ENCODE results near the gene RIPPLY2.
"Not testable (repeated sequence)": the region's sequence is repeated elsewhere in the genome, so short reads cannot be mapped to it uniquely, and the experiment has no call there.

Gene RIPPLY2

GRCh38 chr6:83879746-83880145 is 26.6 kb downstream of the RIPPLY2 start:
- Histone ChIP-seq H3K4me3 (ENCODE audit: low read depth in 1 of 2, low read length in 2 of 2) (no peak overlapping the region), H3K4me1 (ENCODE audit: control insufficient read depth in 1 of 2, insufficient read depth in 2 of 2, low read length in 2 of 2) (no peaks in the 10 kb centered on the region), H3K27me3 (ENCODE audit: low read depth, low read length) (no peaks in the 10 kb centered on the region), H3K27ac (ENCODE audit: low read length) (no peak overlapping the region), H3K36me3 (ENCODE audit: control insufficient read depth in 1 of 2, insufficient read depth in 2 of 2, low read length in 2 of 2) (no peaks in the 10 kb centered on the region), H3K9me3 (ENCODE audit: control insufficient read depth in 1 of 2, low read length in 2 of 2) (no peaks in the 10 kb centered on the region)

GRCh38 chr6:83883240-83883639 is 30.1 kb downstream of the RIPPLY2 start:
- Histone ChIP-seq H3K4me3 (ENCODE audit: low read depth in 1 of 2, low read length in 2 of 2) (no peak overlapping the region), H3K36me3 (ENCODE audit: control insufficient read depth in 1 of 2, insufficient read depth in 2 of 2, low read length in 2 of 2) (no peaks in the 10 kb centered on the region), H3K4me1 (ENCODE audit: control insufficient read depth in 1 of 2, insufficient read depth in 2 of 2, low read length in 2 of 2) (no peaks in the 10 kb centered on the region), H3K9me3 (ENCODE audit: control insufficient read depth in 1 of 2, low read length in 2 of 2) (no peaks in the 10 kb centered on the region), H3K27me3 (ENCODE audit: low read depth, low read length) (no peaks in the 10 kb centered on the region), H3K27ac (ENCODE audit: low read length) (no peak overlapping the region)

- no peak overlapping the region for H3K4me3 ChIP-seq (ENCODE audit: low read depth in 1 of 2, low read length in 2 of 2)
- H3K27me3 ChIP-seq (ENCODE audit: low read depth, low read length) = no peaks in the 10 kb centered on the region
- H3K9me3 ChIP-seq (ENCODE audit: control insufficient read depth in 1 of 2, low read length in 2 of 2) = no peaks in the 10 kb centered on the region
- no peak overlapping the region for H3K27ac ChIP-seq (ENCODE audit: low read length)
- no peaks in the 10 kb centered on the region for H3K4me1 ChIP-seq (ENCODE audit: control insufficient read depth in 1 of 2, insufficient read depth in 2 of 2, low read length in 2 of 2)
- no peaks in the 10 kb centered on the region for H3K36me3 ChIP-seq (ENCODE audit: control insufficient read depth in 1 of 2, insufficient read depth in 2 of 2, low read length in 2 of 2)
Measured at GRCh38 chr6:83884523-83884922, 31.4 kb downstream of the RIPPLY2 start.

- Histone ChIP-seq H3K27me3 (ENCODE audit: low read depth, low read length) (no peaks in the 10 kb centered on the region), H3K4me3 (ENCODE audit: low read depth in 1 of 2, low read length in 2 of 2) (no peak overlapping the region), H3K9me3 (ENCODE audit: control insufficient read depth in 1 of 2, low read length in 2 of 2) (no peaks in the 10 kb centered on the region), H3K27ac (ENCODE audit: low read length) (no peak overlapping the region), H3K36me3 (ENCODE audit: control insufficient read depth in 1 of 2, insufficient read depth in 2 of 2, low read length in 2 of 2) (no peaks in the 10 kb centered on the region), H3K4me1 (ENCODE audit: control insufficient read depth in 1 of 2, insufficient read depth in 2 of 2, low read length in 2 of 2) (no peaks in the 10 kb centered on the region)
Measured at GRCh38 chr6:83885984-83886383, 32.8 kb downstream of the RIPPLY2 start.

GRCh38 chr6:83889621-83890020 is 36.5 kb downstream of the RIPPLY2 start:
- H3K4me1 ChIP-seq (ENCODE audit: control insufficient read depth in 1 of 2, insufficient read depth in 2 of 2, low read length in 2 of 2) = peaks cover 0 to 12% of the 10 kb centered on the region in 2 donors
- H3K9me3 ChIP-seq (ENCODE audit: control insufficient read depth in 1 of 2, low read length in 2 of 2) = no peaks in the 10 kb centered on the region
- H3K36me3 ChIP-seq (ENCODE audit: control insufficient read depth in 1 of 2, insufficient read depth in 2 of 2, low read length in 2 of 2) = no peaks in the 10 kb centered on the region
- H3K27me3 ChIP-seq (ENCODE audit: low read depth, low read length) = no peaks in the 10 kb centered on the region
- H3K27ac ChIP-seq (ENCODE audit: low read length) = no peak overlapping the region
- no peak overlapping the region for H3K4me3 ChIP-seq (ENCODE audit: low read depth in 1 of 2, low read length in 2 of 2)

- Histone ChIP-seq H3K36me3 (ENCODE audit: control insufficient read depth in 1 of 2, insufficient read depth in 2 of 2, low read length in 2 of 2) (no peaks in the 10 kb centered on the region), H3K4me1 (ENCODE audit: control insufficient read depth in 1 of 2, insufficient read depth in 2 of 2, low read length in 2 of 2) (peaks cover 0 to 12% of the 10 kb centered on the region in 2 donors), H3K27ac (ENCODE audit: low read length) (no peak overlapping the region), H3K27me3 (ENCODE audit: low read depth, low read length) (no peaks in the 10 kb centered on the region), H3K9me3 (ENCODE audit: control insufficient read depth in 1 of 2, low read length in 2 of 2) (no peaks in the 10 kb centered on the region), H3K4me3 (ENCODE audit: low read depth in 1 of 2, low read length in 2 of 2) (no peak overlapping the region)
Measured at GRCh38 chr6:83890520-83890919, 37.4 kb downstream of the RIPPLY2 start.

GRCh38 chr6:83891586-83891985 is 38.4 kb downstream of the RIPPLY2 start:
- no peaks in the 10 kb centered on the region for H3K9me3 ChIP-seq (ENCODE audit: control insufficient read depth in 1 of 2, low read length in 2 of 2)
- H3K27ac ChIP-seq (ENCODE audit: low read length) = no peak overlapping the region
- no peak overlapping the region for H3K4me3 ChIP-seq (ENCODE audit: low read depth in 1 of 2, low read length in 2 of 2)
- H3K27me3 ChIP-seq (ENCODE audit: low read depth, low read length) = no peaks in the 10 kb centered on the region
- peaks cover 0 to 12% of the 10 kb centered on the region in 2 donors for H3K4me1 ChIP-seq (ENCODE audit: control insufficient read depth in 1 of 2, insufficient read depth in 2 of 2, low read length in 2 of 2)
- H3K36me3 ChIP-seq (ENCODE audit: control insufficient read depth in 1 of 2, insufficient read depth in 2 of 2, low read length in 2 of 2) = no peaks in the 10 kb centered on the region

GRCh38 chr6:83893024-83893423 is 39.9 kb downstream of the RIPPLY2 start:
- Histone ChIP-seq H3K27me3 (ENCODE audit: low read depth, low read length) (no peaks in the 10 kb centered on the region), H3K36me3 (ENCODE audit: control insufficient read depth in 1 of 2, insufficient read depth in 2 of 2, low read length in 2 of 2) (no peaks in the 10 kb centered on the region), H3K4me3 (ENCODE audit: low read depth in 1 of 2, low read length in 2 of 2) (no peak overlapping the region), H3K27ac (ENCODE audit: low read length) (no peak overlapping the region), H3K9me3 (ENCODE audit: control insufficient read depth in 1 of 2, low read length in 2 of 2) (no peaks in the 10 kb centered on the region), H3K4me1 (ENCODE audit: control insufficient read depth in 1 of 2, insufficient read depth in 2 of 2, low read length in 2 of 2) (peaks cover 0 to 12% of the 10 kb centered on the region in 2 donors)

- H3K4me1 ChIP-seq (ENCODE audit: control insufficient read depth in 1 of 2, insufficient read depth in 2 of 2, low read length in 2 of 2) = peaks cover 0 to 12% of the 10 kb centered on the region in 2 donors
- H3K36me3 ChIP-seq (ENCODE audit: control insufficient read depth in 1 of 2, insufficient read depth in 2 of 2, low read length in 2 of 2); H3K9me3 ChIP-seq (ENCODE audit: control insufficient read depth in 1 of 2, low read length in 2 of 2); H3K4me3 ChIP-seq (ENCODE audit: low read depth in 1 of 2, low read length in 2 of 2); H3K27ac ChIP-seq (ENCODE audit: low read length); H3K27me3 ChIP-seq (ENCODE audit: low read depth, low read length): not testable (repeated sequence)
Measured at GRCh38 chr6:83897094-83897493, 43.9 kb downstream of the RIPPLY2 start.

- Histone ChIP-seq H3K9me3 (ENCODE audit: control insufficient read depth in 1 of 2, low read length in 2 of 2) (peaks cover 0 to 9% of the 10 kb centered on the region in 2 donors), H3K36me3 (ENCODE audit: control insufficient read depth in 1 of 2, insufficient read depth in 2 of 2, low read length in 2 of 2) (no peaks in the 10 kb centered on the region), H3K4me3 (ENCODE audit: low read depth in 1 of 2, low read length in 2 of 2) (no peak overlapping the region), H3K4me1 (ENCODE audit: control insufficient read depth in 1 of 2, insufficient read depth in 2 of 2, low read length in 2 of 2) (no peaks in the 10 kb centered on the region), H3K27ac (ENCODE audit: low read length) (no peak overlapping the region), H3K27me3 (ENCODE audit: low read depth, low read length) (no peaks in the 10 kb centered on the region)
Measured at GRCh38 chr6:83901624-83902023, 48.5 kb downstream of the RIPPLY2 start.

GRCh38 chr6:83904395-83904794 is 51.2 kb downstream of the RIPPLY2 start:
- peaks cover 0 to 9% of the 10 kb centered on the region in 2 donors for H3K9me3 ChIP-seq (ENCODE audit: control insufficient read depth in 1 of 2, low read length in 2 of 2)
- no peak overlapping the region for H3K27ac ChIP-seq (ENCODE audit: low read length)
- no peaks in the 10 kb centered on the region for H3K36me3 ChIP-seq (ENCODE audit: control insufficient read depth in 1 of 2, insufficient read depth in 2 of 2, low read length in 2 of 2)
- no peaks in the 10 kb centered on the region for H3K27me3 ChIP-seq (ENCODE audit: low read depth, low read length)
- no peaks in the 10 kb centered on the region for H3K4me1 ChIP-seq (ENCODE audit: control insufficient read depth in 1 of 2, insufficient read depth in 2 of 2, low read length in 2 of 2)
- H3K4me3 ChIP-seq (ENCODE audit: low read depth in 1 of 2, low read length in 2 of 2) = no peak overlapping the region

GRCh38 chr6:83905648-83906047 is 52.5 kb downstream of the RIPPLY2 start:
- H3K27me3 ChIP-seq (ENCODE audit: low read depth, low read length) = no peaks in the 10 kb centered on the region
- H3K9me3 ChIP-seq (ENCODE audit: control insufficient read depth in 1 of 2, low read length in 2 of 2) = peaks cover 0 to 9% of the 10 kb centered on the region in 2 donors
- H3K36me3 ChIP-seq (ENCODE audit: control insufficient read depth in 1 of 2, insufficient read depth in 2 of 2, low read length in 2 of 2) = peaks cover 0 to 4% of the 10 kb centered on the region in 2 donors
- no peaks in the 10 kb centered on the region for H3K4me1 ChIP-seq (ENCODE audit: control insufficient read depth in 1 of 2, insufficient read depth in 2 of 2, low read length in 2 of 2)
- no peak overlapping the region for H3K4me3 ChIP-seq (ENCODE audit: low read depth in 1 of 2, low read length in 2 of 2)
- no peak overlapping the region for H3K27ac ChIP-seq (ENCODE audit: low read length)
